Muscle layer of colon (tissue), 2 donors: ENCODE results near the gene PTER.

Source experiments
- H3K27ac ChIP-seq: one replicate; pipeline ENCODE4 v1.7.0; 2013; ENCODE audit warnings: low read depth, mild to moderate bottlenecking, low read length, moderate library complexity
- H3K27me3 ChIP-seq, 2 donors: one replicate each; pipeline ENCODE4 v1.7.0; 2013; ENCODE audit warnings: low read length in 2 of 2, mild to moderate bottlenecking in 2 of 2; ENCODE audit not compliant: insufficient read depth in 2 of 2, control insufficient read depth in 1 of 2
- H3K36me3 ChIP-seq: one replicate; pipeline ENCODE4 v1.7.0; 2013; ENCODE audit warnings: mild to moderate bottlenecking, low read length; ENCODE audit not compliant: insufficient read depth
- H3K4me1 ChIP-seq: one replicate; pipeline ENCODE4 v1.7.0; 2013; ENCODE audit warnings: mild to moderate bottlenecking, low read length; ENCODE audit not compliant: insufficient read depth
- H3K4me3 ChIP-seq, 2 donors: one replicate each; pipeline ENCODE4 v1.7.0; 2013; ENCODE audit warnings: low read length in 2 of 2, low read depth in 1 of 2, mild to moderate bottlenecking in 1 of 2, moderate library complexity in 1 of 2
- H3K9ac ChIP-seq: one replicate; pipeline ENCODE4 v1.7.0; 2013; ENCODE audit warnings: low read length
- H3K9me3 ChIP-seq: one replicate; pipeline ENCODE4 v1.7.0; 2013; ENCODE audit warnings: mild to moderate bottlenecking, low read length
- donor health status: abdominal sarcoma.
- donor health status: Adenocarcinoma of cecum.

The PTER gene

DNA sequence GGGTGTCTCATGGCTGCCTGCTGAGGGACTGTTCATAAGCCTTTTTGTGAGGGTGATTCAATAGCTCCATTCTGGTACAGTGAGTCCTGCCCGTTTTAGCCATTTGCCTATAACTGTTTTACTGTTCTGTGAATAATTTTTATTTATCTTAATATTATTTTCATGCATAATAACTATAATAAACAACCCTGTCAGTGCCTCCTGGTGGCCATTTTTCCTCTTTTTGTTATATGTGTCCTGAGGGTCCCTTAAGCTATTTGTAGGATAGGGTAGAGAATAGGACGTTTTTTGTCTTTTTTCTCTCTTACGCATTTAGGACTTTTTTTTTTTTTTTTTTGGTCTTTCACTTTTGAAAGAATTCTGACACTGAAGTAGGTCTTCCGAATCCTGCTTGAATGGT lies 82.0 kb downstream of the PTER start:
- Histone ChIP-seq H3K36me3 (no peaks in the 10 kb centered on the region), H3K9ac (no peak overlapping the region), H3K27me3 (peaks cover 17 to 38% of the 10 kb centered on the region in 2 donors), H3K27ac (no peak overlapping the region), H3K4me1 (peaks cover 4% of the 10 kb centered on the region), H3K9me3 (no peaks in the 10 kb centered on the region), H3K4me3 (no peak overlapping the region)

DNA sequence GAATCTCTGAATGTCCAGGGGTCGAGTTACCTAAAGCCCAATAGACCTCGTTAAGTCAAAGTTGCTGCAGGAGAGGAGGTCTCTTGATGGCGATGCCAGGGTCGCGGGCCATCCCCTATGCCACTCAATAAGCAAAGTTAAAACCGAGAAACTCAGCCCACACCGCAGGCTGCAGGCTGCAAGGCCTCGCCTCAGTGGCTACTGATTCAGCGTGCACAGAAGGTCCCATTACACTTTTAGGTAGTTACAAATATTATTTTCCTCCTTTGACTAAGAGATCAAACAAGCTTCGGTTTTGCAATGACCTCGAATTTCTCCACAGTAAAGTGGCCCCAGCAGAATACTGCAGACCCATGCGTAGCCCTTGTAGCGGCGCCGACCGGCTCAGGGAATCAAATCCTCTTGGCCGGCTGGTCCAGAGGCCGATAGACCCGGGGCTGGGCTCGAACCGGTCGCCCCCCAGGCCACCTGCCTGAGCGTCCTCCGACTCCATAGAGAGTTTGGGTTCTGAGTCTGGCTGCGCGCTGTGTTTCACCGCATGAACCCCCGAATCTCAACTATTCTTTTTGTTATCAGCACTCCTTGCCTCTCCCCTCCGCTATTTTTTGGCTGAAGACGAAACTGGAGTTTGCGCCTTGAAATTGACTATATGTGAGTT lies 82.6 kb downstream of the PTER start:
- no peak overlapping the region for H3K4me3 ChIP-seq
- no peak overlapping the region for H3K9ac ChIP-seq
- H3K9me3 ChIP-seq: no peaks in the 10 kb centered on the region
- no peaks in the 10 kb centered on the region for H3K36me3 ChIP-seq
- peaks cover 17 to 38% of the 10 kb centered on the region in 2 donors for H3K27me3 ChIP-seq
- H3K27ac ChIP-seq: no peak overlapping the region
- peaks cover 4% of the 10 kb centered on the region for H3K4me1 ChIP-seq

DNA sequence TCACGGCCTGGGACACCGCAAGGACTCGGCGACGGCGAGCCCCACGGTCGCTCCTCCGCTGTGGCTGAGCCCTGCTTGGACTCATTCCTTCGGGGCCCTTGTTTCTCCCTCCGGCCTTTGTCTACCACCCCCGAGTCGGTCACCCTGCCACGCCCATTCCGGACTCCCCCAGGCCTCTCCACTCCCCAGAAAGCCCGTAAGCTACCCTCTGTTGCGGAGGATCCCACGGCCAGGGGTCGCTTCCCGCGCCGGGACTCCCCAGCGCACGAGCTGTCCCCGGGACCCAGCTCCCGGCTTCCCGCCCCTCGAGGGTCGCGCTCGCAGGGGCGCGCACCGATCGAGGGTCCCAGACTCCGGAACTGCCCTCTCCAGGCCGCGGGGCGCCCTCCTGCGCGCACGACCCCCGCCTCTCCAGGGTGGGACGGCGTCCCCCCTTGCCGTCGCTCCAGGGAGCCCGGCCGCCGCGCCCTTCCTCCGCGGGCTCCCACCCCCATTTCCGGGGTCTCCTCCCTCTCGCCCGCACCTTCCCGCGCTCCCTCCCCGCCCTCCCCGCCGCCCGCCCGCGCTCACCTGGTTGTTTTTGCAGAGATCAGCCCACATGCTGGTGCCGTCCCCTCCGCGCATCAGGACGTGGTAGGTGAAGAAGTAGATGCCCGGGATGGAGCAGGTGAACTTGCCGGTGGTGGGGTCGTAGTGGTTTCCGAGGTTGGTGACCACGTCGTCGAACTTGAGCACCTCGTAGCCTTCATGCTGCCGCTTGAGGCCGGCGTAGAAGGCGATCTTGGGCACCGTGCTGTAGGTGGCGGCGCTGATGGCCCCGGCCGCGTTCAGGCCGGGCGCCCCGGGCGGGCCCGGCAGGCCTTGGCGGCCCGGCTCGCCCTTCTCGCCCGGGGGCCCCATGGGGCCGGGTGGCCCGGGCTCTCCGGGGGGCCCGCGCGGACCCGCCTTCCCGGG lies 83.4 kb downstream of the PTER start:
- peak overlapping the region in 1 of 2 donors; percentile 52 for H3K4me3 ChIP-seq
- no peak overlapping the region for H3K9ac ChIP-seq
- peaks cover 4% of the 10 kb centered on the region for H3K4me1 ChIP-seq
- no peaks in the 10 kb centered on the region for H3K36me3 ChIP-seq
- H3K9me3 ChIP-seq: no peaks in the 10 kb centered on the region
- H3K27me3 ChIP-seq: peaks cover 17 to 38% of the 10 kb centered on the region in 2 donors
- H3K27ac ChIP-seq: no peak overlapping the region

DNA sequence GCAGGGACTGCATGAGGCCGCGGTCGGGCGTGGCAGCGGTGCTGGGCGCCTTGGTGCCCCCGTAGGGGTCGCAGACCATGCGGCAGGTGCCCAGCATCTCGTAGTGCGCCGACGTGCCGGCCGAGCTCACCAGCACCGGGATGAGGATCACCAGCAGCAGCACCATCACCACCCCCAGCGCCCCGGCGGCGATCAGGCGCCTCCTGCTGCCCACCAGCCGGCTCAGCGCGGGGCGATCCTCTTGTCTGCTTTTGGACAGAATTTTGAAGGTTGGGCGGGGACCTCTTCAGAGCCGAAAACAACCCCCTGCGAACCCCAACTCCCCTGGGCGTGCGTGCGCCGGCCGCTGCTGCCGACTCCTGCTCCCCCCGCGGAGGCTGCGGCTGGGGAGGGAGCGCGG lies 84.1 kb downstream of the PTER start:
- H3K27me3 ChIP-seq: peaks cover 17 to 38% of the 10 kb centered on the region in 2 donors
- H3K36me3 ChIP-seq: no peaks in the 10 kb centered on the region
- peaks cover 4% of the 10 kb centered on the region for H3K4me1 ChIP-seq
- H3K9ac ChIP-seq: no peak overlapping the region
- H3K9me3 ChIP-seq: no peaks in the 10 kb centered on the region
- H3K27ac ChIP-seq: no peak overlapping the region
- peak overlapping the region in 1 of 2 donors; percentile 52 for H3K4me3 ChIP-seq

DNA sequence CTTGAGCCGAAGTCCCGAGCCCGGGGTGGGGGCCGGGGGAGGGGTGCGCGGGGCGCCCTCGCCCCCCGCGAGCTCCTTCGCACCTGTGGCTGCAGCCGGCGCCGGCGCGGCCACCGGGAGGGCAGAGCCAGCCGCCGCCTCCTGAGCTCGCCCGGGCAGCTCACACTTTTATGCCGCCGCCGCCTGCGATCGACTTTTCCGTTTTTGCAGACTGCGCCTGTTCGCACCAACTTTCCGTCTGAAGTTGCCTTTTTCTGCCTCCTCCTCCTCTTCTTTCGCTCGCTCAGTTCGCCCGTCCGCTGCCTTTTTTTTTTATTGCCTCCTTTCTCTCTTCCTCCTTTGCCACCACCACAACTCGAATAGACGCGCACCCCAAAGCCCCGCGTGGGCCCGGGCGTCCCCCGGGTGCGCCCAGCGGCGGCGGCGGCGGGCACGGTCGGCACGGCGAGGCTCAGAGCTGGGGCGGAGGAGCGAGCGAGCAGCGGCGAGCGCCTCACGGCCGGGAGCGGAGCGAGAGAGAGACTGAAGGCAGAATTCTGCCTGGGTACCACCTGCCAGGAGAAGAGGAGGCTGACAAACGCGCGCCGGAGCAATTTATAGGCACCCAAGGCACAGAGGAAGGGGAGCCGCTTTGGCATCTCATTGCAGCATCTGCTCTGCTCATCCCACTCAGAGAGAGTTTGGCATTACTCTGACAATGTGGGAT lies 84.7 kb downstream of the PTER start, which contains the start of gene C1QL3:
TSS of gene C1QL3 (minus strand) at position 569 of the 706 bp plus-strand sequence. CDS start 814 bp downstream, outside the sequence.
- H3K9ac ChIP-seq: no peak within 1 kb of the TSS
- H3K36me3 ChIP-seq: no peaks in the 10 kb centered on the region
- H3K9me3 ChIP-seq: no peaks in the 10 kb centered on the region
- H3K4me3 ChIP-seq: peak within 1 kb of the TSS in 1 of 2 donors; percentile 52
- peaks cover 17 to 38% of the 10 kb centered on the region in 2 donors for H3K27me3 ChIP-seq
- peaks cover 4% of the 10 kb centered on the region for H3K4me1 ChIP-seq
- no peak within 1 kb of the TSS for H3K27ac ChIP-seq

DNA sequence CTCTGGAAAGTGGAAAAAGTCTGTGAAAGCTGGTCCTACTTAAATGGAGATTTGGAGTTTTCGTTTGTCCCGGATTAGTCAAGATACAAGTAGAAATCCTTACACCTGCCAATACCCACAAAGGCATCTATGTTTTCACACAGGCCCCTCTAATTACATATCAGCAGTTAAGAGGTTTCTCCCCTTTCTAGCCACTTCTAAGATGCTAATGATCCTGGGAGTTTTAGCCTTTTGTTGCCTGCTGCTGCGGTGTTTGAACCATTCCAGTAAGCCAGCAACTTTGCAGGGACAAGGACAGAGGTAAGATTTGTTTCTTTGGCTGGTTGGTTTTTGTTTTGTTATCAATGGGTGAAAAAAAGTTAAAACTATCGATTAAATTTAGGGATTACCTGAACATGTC lies 90.6 kb downstream of the PTER start:
- no peaks in the 10 kb centered on the region for H3K9me3 ChIP-seq
- no peak overlapping the region for H3K4me3 ChIP-seq
- no peaks in the 10 kb centered on the region for H3K4me1 ChIP-seq

DNA sequence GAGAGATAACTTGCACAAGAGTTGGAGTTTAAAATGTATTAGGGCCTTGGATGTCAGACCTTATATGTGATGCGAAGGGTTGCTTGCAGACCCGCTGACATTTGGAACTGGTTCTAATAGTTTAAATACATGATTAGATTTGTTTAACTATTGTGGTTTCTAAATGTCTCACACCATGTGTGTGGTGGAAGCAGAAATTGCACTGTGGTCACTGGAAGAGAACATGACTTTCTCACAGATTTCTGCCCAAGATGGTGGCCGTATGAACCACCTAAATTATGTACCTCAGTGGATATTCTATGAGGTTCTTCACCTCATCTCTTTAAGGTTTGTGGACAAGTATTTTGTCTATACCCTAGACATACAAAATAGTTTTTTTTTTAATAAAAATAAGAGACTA lies 93.0 kb downstream of the PTER start:
- no peak overlapping the region for H3K27ac ChIP-seq
- H3K9me3 ChIP-seq: no peaks in the 10 kb centered on the region
- H3K9ac ChIP-seq: no peak overlapping the region
- no peaks in the 10 kb centered on the region for H3K27me3 ChIP-seq
- no peaks in the 10 kb centered on the region for H3K36me3 ChIP-seq
- H3K4me3 ChIP-seq: no peak overlapping the region
- no peaks in the 10 kb centered on the region for H3K4me1 ChIP-seq

More for the DNA sequence above, 90.6 kb downstream of the PTER start:
- Histone ChIP-seq H3K9ac (no peak overlapping the region), H3K27ac (no peak overlapping the region), H3K27me3 (peaks cover 0 to 6% of the 10 kb centered on the region in 2 donors), H3K36me3 (no peaks in the 10 kb centered on the region)

DNA sequence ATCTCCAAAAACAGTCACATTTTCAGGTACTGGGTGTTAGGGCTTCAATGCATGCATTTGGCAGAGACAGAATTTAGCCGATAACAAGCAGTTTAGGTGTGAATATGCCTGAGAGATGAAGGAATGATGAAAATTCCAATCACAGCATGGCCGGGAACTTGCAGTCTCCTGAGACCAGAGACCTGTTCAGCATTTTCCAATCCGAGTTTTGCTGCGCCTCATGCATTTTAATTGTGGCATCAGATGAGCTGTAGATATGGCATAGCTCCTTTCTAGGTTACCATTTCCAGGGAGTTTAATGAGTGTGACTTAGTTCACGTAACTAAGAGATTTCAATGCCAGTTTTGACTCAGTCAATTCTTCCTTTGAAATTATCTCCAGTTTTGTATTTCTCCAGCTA lies 99.3 kb downstream of the PTER start:
- no peaks in the 10 kb centered on the region for H3K36me3 ChIP-seq

DNA sequence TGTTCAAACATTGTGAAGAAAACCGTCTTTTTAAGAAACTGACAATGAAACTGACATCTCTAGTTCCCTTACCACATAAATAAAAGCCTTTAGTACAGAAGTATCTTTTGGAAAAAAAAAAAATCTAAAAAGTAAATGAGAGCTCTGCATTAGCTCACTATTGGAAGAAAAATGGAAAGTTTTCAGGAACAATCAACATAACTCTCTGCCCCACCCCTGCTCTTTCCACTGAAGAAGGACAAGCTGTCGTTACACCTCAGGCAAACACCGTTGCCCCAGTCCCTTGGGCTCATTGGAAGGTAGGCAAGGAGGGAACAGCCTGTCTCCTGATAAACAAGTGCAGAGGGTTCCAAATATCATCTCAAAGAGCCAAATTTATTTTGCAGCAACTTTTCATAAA lies 107.3 kb downstream of the PTER start:
- H3K4me1 ChIP-seq: no peaks in the 10 kb centered on the region
- H3K9me3 ChIP-seq: no peaks in the 10 kb centered on the region
- no peak overlapping the region for H3K9ac ChIP-seq
- H3K27me3 ChIP-seq: no peaks in the 10 kb centered on the region
- no peaks in the 10 kb centered on the region for H3K36me3 ChIP-seq
- no peak overlapping the region for H3K27ac ChIP-seq
- H3K4me3 ChIP-seq: no peak overlapping the region

More for the DNA sequence above, 99.3 kb downstream of the PTER start:
- H3K9ac ChIP-seq: no peak overlapping the region
- H3K27ac ChIP-seq: no peak overlapping the region
- H3K27me3 ChIP-seq: no peaks in the 10 kb centered on the region
- H3K4me3 ChIP-seq: no peak overlapping the region
- no peaks in the 10 kb centered on the region for H3K9me3 ChIP-seq
- no peaks in the 10 kb centered on the region for H3K4me1 ChIP-seq

DNA sequence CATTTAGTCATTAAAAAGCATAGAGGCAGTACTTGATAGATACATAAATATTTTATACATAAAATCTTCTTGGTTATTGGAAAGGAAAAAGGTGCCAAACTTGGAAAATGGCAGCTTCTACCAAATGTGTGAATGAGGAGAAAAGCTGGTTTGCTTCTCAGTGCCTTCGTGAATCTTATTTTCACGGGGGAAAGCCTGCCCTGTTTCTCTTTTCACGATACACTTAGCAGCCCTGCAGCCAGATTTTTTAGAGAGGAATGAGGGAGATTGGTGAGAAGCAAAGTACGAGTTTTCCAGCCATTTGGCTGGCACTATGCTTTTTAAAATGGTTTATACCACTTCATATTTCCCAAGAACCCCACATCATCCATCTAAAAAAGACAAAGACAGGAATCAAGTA lies 107.8 kb downstream of the PTER start:
- Histone ChIP-seq H3K27ac (no peak overlapping the region), H3K4me3 (no peak overlapping the region), H3K27me3 (no peaks in the 10 kb centered on the region), H3K4me1 (no peaks in the 10 kb centered on the region), H3K9ac (no peak overlapping the region), H3K36me3 (no peaks in the 10 kb centered on the region), H3K9me3 (no peaks in the 10 kb centered on the region)

DNA sequence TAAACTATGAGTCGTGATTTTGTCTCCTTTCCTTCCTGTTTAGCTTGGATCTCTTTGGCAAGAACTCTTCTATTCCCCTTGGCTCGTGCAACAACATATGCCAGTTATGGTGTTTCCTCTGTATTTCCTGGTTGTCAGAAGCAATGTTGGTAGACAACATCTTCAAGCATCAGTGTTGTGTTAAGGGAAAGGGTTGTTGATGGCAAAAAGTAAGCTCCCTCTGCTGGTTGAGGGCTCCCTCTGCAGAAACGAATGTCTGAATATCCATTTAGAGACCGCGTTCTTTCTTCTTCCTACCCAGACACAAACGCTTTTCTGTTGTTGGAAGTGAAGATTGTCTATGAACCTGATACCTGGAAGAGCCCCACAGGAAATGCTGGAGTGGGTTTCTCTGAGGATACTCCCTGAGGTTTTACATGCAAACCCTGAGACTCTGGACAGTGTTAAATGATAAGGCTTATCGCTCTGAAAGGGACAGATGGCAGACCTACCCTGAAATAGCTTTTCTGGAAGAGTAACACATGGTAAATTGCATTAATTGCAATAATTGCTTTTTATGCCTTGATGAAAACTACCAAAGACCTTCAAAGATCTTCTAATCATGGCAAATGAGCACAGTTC lies 108.4 kb downstream of the PTER start:
- Histone ChIP-seq H3K36me3 (no peaks in the 10 kb centered on the region), H3K27me3 (no peaks in the 10 kb centered on the region), H3K4me1 (no peaks in the 10 kb centered on the region), H3K9me3 (no peaks in the 10 kb centered on the region), H3K4me3 (no peak overlapping the region), H3K9ac (no peak overlapping the region), H3K27ac (no peak overlapping the region)
